GM23248 (cell line): Measurements from ENCODE around the gene HOXB5.

Experiments used
- EZH2 ChIP-seq: fragments of 200-600 bp; sonication (generic); IDR thresholded peaks from 2 replicates; pipeline ENCODE4 v1.6.1; 2018; ENCODE audit warnings: antibody characterized with exemption, mild to moderate bottlenecking; ENCODE audit not compliant: insufficient read depth, poor library complexity, severe bottlenecking
- EZH2phosphoT487 ChIP-seq: fragments of 200-600 bp; sonication (generic); IDR thresholded peaks from 2 replicates; pipeline ENCODE4 v1.6.1; 2018; ENCODE audit warnings: antibody characterized with exemption, moderate library complexity, mild to moderate bottlenecking, low read depth; ENCODE audit not compliant: insufficient read depth

DNA sequence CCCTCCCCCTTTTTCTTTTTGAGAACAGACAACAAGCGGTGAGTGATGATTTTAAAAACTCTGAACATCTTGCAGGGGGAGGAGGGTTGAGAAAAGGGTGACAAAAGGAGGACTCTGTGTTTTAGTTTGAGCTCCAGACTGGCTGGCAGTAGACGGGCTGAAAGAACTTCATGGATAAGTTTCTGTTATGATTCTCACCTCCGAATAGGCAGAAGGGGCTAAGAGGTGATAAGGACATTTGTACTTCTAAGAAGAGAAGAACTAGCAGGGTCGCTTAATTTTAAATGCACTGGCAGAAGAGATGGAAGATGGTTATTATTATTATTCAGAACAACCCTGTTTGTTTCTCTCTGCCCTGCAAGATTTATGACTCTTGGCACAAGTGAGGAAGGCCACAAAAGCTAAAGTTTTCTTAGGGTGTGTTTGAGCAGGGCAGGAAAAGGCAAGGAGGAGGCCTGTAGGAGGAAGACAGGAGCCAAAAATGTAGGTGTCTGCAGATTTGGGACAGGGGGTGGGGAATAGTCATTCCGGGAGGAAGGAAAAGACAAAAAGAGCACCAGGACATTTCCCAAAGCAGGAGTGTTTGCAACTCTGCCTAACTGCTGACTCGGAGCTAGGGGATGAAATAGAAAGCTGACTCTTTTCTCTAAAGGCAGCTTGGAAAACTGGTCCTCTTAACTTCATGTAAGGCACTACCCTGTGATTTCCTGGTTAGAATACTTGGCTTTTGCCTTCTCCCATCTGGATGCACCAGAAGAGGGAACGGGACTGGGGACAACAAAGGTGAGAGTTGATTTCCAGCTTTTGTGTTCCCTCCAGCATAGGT is 36.8 kb downstream of the HOXB5 start:
- TF ChIP-seq EZH2 (no peak), EZH2phosphoT487 (no peak)
